GM12892 (cell line): ENCODE data around the gene ZNF536.

ENCODE experiments used
- POLR2A ChIP-seq: IDR thresholded peaks from 2 replicates; pipeline ENCODE4 v1.6.1; 2011; ENCODE audit warnings: low read depth, low read length, control low read depth
- POLR2AphosphoS5 ChIP-seq: IDR thresholded peaks from 2 replicates; pipeline ENCODE4 v1.6.1; 2011; ENCODE audit warnings: low read depth, low read length, control low read depth
- TAF1 ChIP-seq: IDR thresholded peaks from 2 replicates; pipeline ENCODE4 v1.6.1; 2011; ENCODE audit warnings: low read depth, mild to moderate bottlenecking, control low read depth, low read length, borderline replicate concordance

- no peak for TF ChIP-seq TAF1
- no peak for TF ChIP-seq POLR2A
- no peak for TF ChIP-seq POLR2AphosphoS5
These were observed 158.6 kb downstream of the ZNF536 start for GRCh38 chr19:30530751-30531150.
